Endothelial cell of umbilical vein (primary cell): ENCODE data around the gene XIRP1. TPM values are rescaled to one million over a fixed set of nuclear protein-coding genes. Genes with fewer than 3 reads are reported as not detected.

Experiments
- BruUV-seq: library from RNA; stranded (reverse); fragments of 400-500 nt; replicated peaks from 2 replicates; lab custom pipeline; 2021; lab: Mats Ljungman, UMichigan
- CTCF ChIA-PET: fragments of 300-600, 350-600 bp; sonication (Branson Sonifier 250); formaldehyde crosslinking; loops from one replicate; lab custom pipeline; 2021; ENCODE audit warnings: antibody characterized with exemption, inconsistent platforms; lab: Charles Lee
- POLR2A ChIA-PET: fragments of 300-600, 350-600 bp; sonication (Branson Sonifier 250); formaldehyde crosslinking; loops from one replicate; lab custom pipeline; 2021; ENCODE audit warnings: antibody characterized with exemption, inconsistent platforms; lab: Charles Lee
- DNase-seq: peaks from one replicate; pipeline ENCODE4 v3.0.0-alpha.2; 2011; ENCODE audit warnings: low read depth, low spot score
- FAIRE-seq: peaks from 2 replicates; lab custom pipeline; 2011; peaks lifted over from hg19 to GRCh38; lab: Jason Lieb, UNC
- H2AFZ ChIP-seq: 2 replicates; pipeline ENCODE4 v1.6.0; 2012; ENCODE audit warnings: low read depth, low read length, control low read depth, inconsistent platforms
- H3K27ac ChIP-seq: 2 replicates; pipeline ENCODE4 v1.5.1; 2011; ENCODE audit warnings: low read depth, mild to moderate bottlenecking, control low read depth, low read length, moderate library complexity; ENCODE audit not compliant: insufficient read depth
- H3K27me3 ChIP-seq, 2 experiments: 2 replicates each; pipeline versions ENCODE4 v1.6.0 to v1.6.1; 2011; ENCODE audit warnings: low read length in 2 of 2, mixed read lengths in 1 of 2; ENCODE audit not compliant: control insufficient read depth in 2 of 2, insufficient read depth in 2 of 2
- H3K36me3 ChIP-seq, 2 experiments: 2 replicates in 1 of 2; 3 replicates in 1 of 2; pipeline ENCODE4 v1.5.1; 2011; ENCODE audit warnings: low read length in 2 of 2, mild to moderate bottlenecking in 1 of 2, moderate library complexity in 1 of 2; ENCODE audit not compliant: control insufficient read depth in 2 of 2, insufficient read depth in 2 of 2; ENCODE audit errors: extremely low read depth in 1 of 2
- H3K4me1 ChIP-seq: 3 replicates; pipeline ENCODE4 v1.5.1; 2011; ENCODE audit warnings: mild to moderate bottlenecking, low read length; ENCODE audit not compliant: control insufficient read depth, insufficient read depth; ENCODE audit errors: extremely low read depth
- H3K4me2 ChIP-seq: 2 replicates; pipeline ENCODE4 v1.6.1; 2011; ENCODE audit warnings: low read length, control low read depth, mixed read lengths; ENCODE audit not compliant: insufficient read depth
- H3K4me3 ChIP-seq, 3 experiments: fragments of 200-600 bp in 1 of 3; sonication (generic), shearing (Covaris generic) in 1 of 3; replicated peaks in 1 of 3; 2 replicates each; pipeline ENCODE4 v1.5.1; 2011 to 2016; ENCODE audit warnings: control low read depth in 3 of 3, low read length in 3 of 3, mild to moderate bottlenecking in 2 of 3, inconsistent platforms in 1 of 3, low read depth in 1 of 3, moderate library complexity in 1 of 3; ENCODE audit not compliant: insufficient read depth in 1 of 3
- H3K79me2 ChIP-seq: 2 replicates; pipeline ENCODE4 v1.6.0; 2012; ENCODE audit warnings: low read length, inconsistent platforms; ENCODE audit not compliant: control insufficient read depth, insufficient read depth
- H3K9ac ChIP-seq: replicated peaks from 2 replicates; pipeline ENCODE3; 2011; ENCODE audit warnings: low read length, control low read depth; ENCODE audit not compliant: insufficient read depth; ENCODE audit errors: extremely low read depth
- H3K9me1 ChIP-seq: replicated peaks from 3 replicates; pipeline ENCODE4 v1.6.0; 2011; ENCODE audit warnings: mild to moderate bottlenecking, low read length; ENCODE audit not compliant: control insufficient read depth, insufficient read depth; ENCODE audit errors: extremely low read depth
- H3K9me3 ChIP-seq: replicated peaks from 2 replicates; pipeline ENCODE4 v1.5.1; 2012; ENCODE audit warnings: low read length, inconsistent platforms; ENCODE audit not compliant: control insufficient read depth, insufficient read depth
- H4K20me1 ChIP-seq: replicated peaks from 2 replicates; pipeline ENCODE3; 2011; ENCODE audit warnings: mild to moderate bottlenecking, low read length; ENCODE audit not compliant: control insufficient read depth, insufficient read depth; ENCODE audit errors: extremely low read depth
- CTCF ChIP-seq, 2 donors: IDR thresholded peaks; 1 replicate in 1 of 2; 2 replicates in 1 of 2; pipeline ENCODE4 v1.5.1; 2011; ENCODE audit warnings: low read length in 2 of 2, mild to moderate bottlenecking in 2 of 2, moderate library complexity in 2 of 2, control low read depth in 1 of 2, inconsistent platforms in 1 of 2, low read depth in 1 of 2; ENCODE audit not compliant: insufficient read depth in 1 of 2; ENCODE audit errors: extremely low read depth in 1 of 2
- EZH2 ChIP-seq: IDR thresholded peaks from 2 replicates; pipeline ENCODE4 v1.6.1; 2012; ENCODE audit warnings: borderline replicate concordance, low read depth, mild to moderate bottlenecking, moderate library complexity, low read length, inconsistent platforms; ENCODE audit not compliant: severe bottlenecking
- FOS ChIP-seq: IDR thresholded peaks from 2 replicates; pipeline ENCODE4 v1.6.1; 2011; ENCODE audit warnings: mild to moderate bottlenecking, low read length, moderate library complexity, borderline replicate concordance; ENCODE audit not compliant: insufficient read depth
- GATA2 ChIP-seq: IDR thresholded peaks from 2 replicates; pipeline ENCODE4 v1.7.0; 2011; ENCODE audit warnings: low read depth, mild to moderate bottlenecking, moderate library complexity, mixed read lengths, low read length; ENCODE audit not compliant: insufficient read length, insufficient read depth
- JUN ChIP-seq: IDR thresholded peaks from 2 replicates; pipeline ENCODE4 v1.6.1; 2011; ENCODE audit warnings: borderline replicate concordance, low read depth; ENCODE audit not compliant: insufficient read length, insufficient read depth
- MAX ChIP-seq: IDR thresholded peaks from 2 replicates; pipeline ENCODE4 v1.6.1; 2011; ENCODE audit not compliant: insufficient read depth, insufficient read length
- MYC ChIP-seq: IDR thresholded peaks from one replicate; pipeline ENCODE4 v1.6.1; 2011; ENCODE audit warnings: mild to moderate bottlenecking, low read depth, low read length
- POLR2A ChIP-seq: IDR thresholded peaks from 2 replicates; pipeline ENCODE4 v1.6.1; 2012; ENCODE audit warnings: low read depth, mild to moderate bottlenecking, control low read depth, low read length
- POLR2AphosphoS5 ChIP-seq: IDR thresholded peaks from 2 replicates; pipeline ENCODE4 v1.6.1; 2012; ENCODE audit warnings: low read depth, mild to moderate bottlenecking, control low read depth, low read length, moderate library complexity; ENCODE audit not compliant: insufficient read depth
- dilution Hi-C: fragments of 300-500 bp; cut with MboI; formaldehyde crosslinking; loops from one replicate; pipeline ENCODE4 v1.15.0; 2019; ENCODE audit warnings: low sequenced_read_pairs; ENCODE audit not compliant: extremely low pct_ligation_motif_present
- intact Hi-C: fragments of 100-400 bp; cut with micrococcal nuclease; formaldehyde crosslinking; loops from one replicate; pipeline ENCODE4 v1.10.0; 2022
- polyA plus RNA-seq, 4 experiments: library from polyadenylated mRNA; depleted of rRNA in 3 of 4; stranded (reverse) in 3 of 4; unstranded in 1 of 4; fragments of >200 nt; gene quantifications; 2 replicates each; pipeline versions ENCODE4 v1.2.1 to v1.2.3, GENCODE V29; 2011 to 2012; ENCODE audit warnings: missing spikeins in 1 of 4
- total RNA-seq: library from RNA; stranded (reverse); gene quantifications from 2 replicates; pipeline ENCODE4 v1.2.3, GENCODE V29; 2021

The XIRP1 gene
- total and polyA plus RNA-seq, 2 donors (not counting 3 experiments of a cell fraction or from before 2014, with no cell fraction given), result not detected

- Histone ChIP-seq H3K9me3 (no peaks in the 10 kb centered on the region), H3K36me3 (peaks cover 0 to 30% of the 10 kb centered on the region in 2 experiments), H3K4me2 (no peak overlapping the region), H2AFZ (no peak overlapping the region), H3K9ac (no peak overlapping the region), H3K4me1 (peaks cover 10% of the 10 kb centered on the region), H3K27ac (no peak overlapping the region), H3K9me1 (no peaks in the 10 kb centered on the region), H4K20me1 (no peaks in the 10 kb centered on the region), H3K27me3 (no peaks in the 10 kb centered on the region), H3K4me3 (no peak overlapping the region), H3K79me2 (peaks cover 38% of the 10 kb centered on the region)
- ChIA-PET POLR2A (interaction anchor here (2.0 kb wide), 1 partner anchor 38 kb away, joined by 5 read pairs; no protein-coding TSS in a partner anchor), CTCF (interaction anchor here (1.0 to 1.3 kb wide), 3 partner anchors 50 to 148 kb away, joined by 3 to 4 read pairs (median 4); no protein-coding TSS in a partner anchor)
- BruUV-seq, result no TSS peak
- intact Hi-C loops, result loop anchor here (10.0 kb wide), 1 partner anchor 416 kb away; no protein-coding TSS in a partner anchor
- DNase-seq (no peak), FAIRE-seq (no peak)
- TF ChIP-seq FOS (no peak), EZH2 (no peak), POLR2AphosphoS5 (no peak), JUN (no peak), MAX (no peak), MYC (no peak)
- dilution Hi-C loops, result no loop called here
Measured at GRCh38 chr3:39140341-39140971, 51.9 kb downstream of the XIRP1 start.

GRCh38 chr3:39139442-39139841 lies 53.0 kb downstream of the XIRP1 start:
- BruUV-seq, result no TSS peak
- CTCF ChIA-PET, result interaction anchor here (0.9 to 1.0 kb wide), 2 partner anchors 11 to 14 kb away, joined by 3 to 4 read pairs; no protein-coding TSS in a partner anchor
- TF ChIP-seq MYC (no peak), JUN (no peak), POLR2A (no peak), MAX (no peak), FOS (no peak), GATA2 (no peak), CTCF (IDR thresholded peaks at IDR 0.05; ENCODE audit: extremely low read depth in 1 of 2, insufficient read depth in 1 of 2, low read depth in 1 of 2, low read length in 2 of 2) (no peak), EZH2 (no peak), POLR2AphosphoS5 (no peak)
- Histone ChIP-seq H4K20me1 (no peaks in the 10 kb centered on the region), H3K36me3 (peaks cover 0 to 22% of the 10 kb centered on the region in 2 experiments), H3K27ac (no peak overlapping the region), H3K9me1 (no peaks in the 10 kb centered on the region), H3K27me3 (no peaks in the 10 kb centered on the region), H3K4me2 (no peak overlapping the region), H3K9me3 (no peaks in the 10 kb centered on the region), H2AFZ (no peak overlapping the region), H3K4me1 (peaks cover 19% of the 10 kb centered on the region), H3K9ac (no peak overlapping the region), H3K79me2 (peaks cover 28% of the 10 kb centered on the region), H3K4me3 (no peak overlapping the region)
- POLR2A ChIA-PET, result interaction anchor here (0.8 to 1.3 kb wide), 2 partner anchors 38 to 149 kb away, joined by 3 read pairs; no protein-coding TSS in a partner anchor
- intact Hi-C loops (no loop called here), dilution Hi-C loops (no loop called here)
- DNase-seq (no peak), FAIRE-seq (no peak)
